Tibial nerve (tissue), 3 donors: Measurements from ENCODE around the gene AXIN1.

ENCODE experiments used
- POLR2A ChIP-seq, 2 donors: fragments of 450-650 bp; IDR thresholded peaks; one replicate each; pipeline ENCODE4 v1.6.1; 2017; ENCODE audit warnings: antibody characterized with exemption in 2 of 2, mild to moderate bottlenecking in 2 of 2, moderate library complexity in 2 of 2
- TF ChIP-seq, protein P1 (sequence below), 5 experiments: fragments of 200-600 bp in 3 of 5; fragments of 450-650 bp in 2 of 5; sonication (generic) in 3 of 5; IDR thresholded peaks; one replicate each; pipeline ENCODE4 v1.5.1; 2016 to 2019; ENCODE audit warnings: antibody characterized with exemption in 5 of 5, mild to moderate bottlenecking in 3 of 5, moderate library complexity in 2 of 5

DNA sequence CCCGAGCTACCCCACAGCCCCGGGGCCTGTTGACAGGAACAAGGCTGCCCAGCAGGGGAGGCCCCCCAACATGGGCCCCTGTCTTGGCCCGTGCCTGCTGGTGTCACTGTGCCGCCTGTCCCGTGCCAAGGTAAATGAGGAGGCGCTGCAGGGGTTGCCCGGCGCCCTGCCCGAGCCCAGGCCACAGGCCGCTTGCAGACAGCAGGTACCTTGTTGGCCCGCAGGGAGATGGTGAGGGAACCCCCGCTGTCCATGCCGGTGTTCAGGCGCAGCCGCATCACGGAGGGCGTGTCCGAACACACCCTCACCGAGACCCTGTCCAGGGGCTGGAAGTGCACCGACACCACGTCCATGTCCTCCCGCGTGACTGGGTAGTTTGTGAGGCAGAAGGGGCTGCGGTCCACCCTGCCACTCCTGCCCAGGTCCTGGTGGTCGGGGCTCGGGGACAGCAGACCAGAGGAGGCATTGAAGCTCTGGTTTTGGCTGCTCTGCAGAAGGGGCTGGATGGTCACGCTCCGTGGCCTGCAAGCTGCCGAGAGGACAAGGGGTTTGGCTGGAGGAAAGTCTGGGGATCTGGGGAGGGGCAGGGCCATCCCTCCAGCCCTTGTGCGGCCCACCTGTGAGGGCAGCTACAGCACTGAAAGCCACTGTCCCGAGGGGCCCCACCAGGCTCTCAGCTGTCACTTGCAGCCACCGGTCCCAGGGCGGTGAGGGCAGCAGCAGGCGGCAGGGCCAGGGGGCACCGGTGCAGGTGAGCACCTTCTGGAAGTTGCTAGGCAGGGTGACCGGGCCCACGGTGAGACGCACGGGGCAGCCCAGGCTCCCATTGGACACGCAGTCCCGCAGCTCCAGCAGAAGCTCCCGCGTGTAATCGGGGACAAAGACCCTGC, 23.6 kb upstream of the AXIN1 start:
- TF ChIP-seq, protein P1, sequence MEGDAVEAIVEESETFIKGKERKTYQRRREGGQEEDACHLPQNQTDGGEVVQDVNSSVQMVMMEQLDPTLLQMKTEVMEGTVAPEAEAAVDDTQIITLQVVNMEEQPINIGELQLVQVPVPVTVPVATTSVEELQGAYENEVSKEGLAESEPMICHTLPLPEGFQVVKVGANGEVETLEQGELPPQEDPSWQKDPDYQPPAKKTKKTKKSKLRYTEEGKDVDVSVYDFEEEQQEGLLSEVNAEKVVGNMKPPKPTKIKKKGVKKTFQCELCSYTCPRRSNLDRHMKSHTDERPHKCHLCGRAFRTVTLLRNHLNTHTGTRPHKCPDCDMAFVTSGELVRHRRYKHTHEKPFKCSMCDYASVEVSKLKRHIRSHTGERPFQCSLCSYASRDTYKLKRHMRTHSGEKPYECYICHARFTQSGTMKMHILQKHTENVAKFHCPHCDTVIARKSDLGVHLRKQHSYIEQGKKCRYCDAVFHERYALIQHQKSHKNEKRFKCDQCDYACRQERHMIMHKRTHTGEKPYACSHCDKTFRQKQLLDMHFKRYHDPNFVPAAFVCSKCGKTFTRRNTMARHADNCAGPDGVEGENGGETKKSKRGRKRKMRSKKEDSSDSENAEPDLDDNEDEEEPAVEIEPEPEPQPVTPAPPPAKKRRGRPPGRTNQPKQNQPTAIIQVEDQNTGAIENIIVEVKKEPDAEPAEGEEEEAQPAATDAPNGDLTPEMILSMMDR (IDR thresholded peaks at IDR 0.05), result no peak
- no peak for TF ChIP-seq POLR2A (IDR thresholded peaks at IDR 0.05)
